G401 (cell line): ENCODE measurements around the gene SAE1. TPM values are rescaled to one million over a fixed set of nuclear protein-coding genes. Genes with fewer than 3 reads are reported as not detected.

Source experiments
- DNase-seq: peaks from one replicate; pipeline ENCODE4 v3.0.0-alpha.2; 2015; ENCODE audit warnings: low spot score
- in situ Hi-C: cut with HindIII; loops from 2 replicates; pipeline ENCODE4 v1.10.0; 2016; ENCODE audit warnings: low sequenced_read_pairs, mixed read lengths
- total RNA-seq: library from RNA; depleted of rRNA; stranded (reverse); fragments of >200 nt; shearing (Covaris generic); gene quantifications from 2 replicates; pipeline ENCODE4 v1.2.3, GENCODE V29; 2014

The SAE1 gene
- total RNA-seq, 1 experiment from 2014 or later, result 603 TPM

DNA sequence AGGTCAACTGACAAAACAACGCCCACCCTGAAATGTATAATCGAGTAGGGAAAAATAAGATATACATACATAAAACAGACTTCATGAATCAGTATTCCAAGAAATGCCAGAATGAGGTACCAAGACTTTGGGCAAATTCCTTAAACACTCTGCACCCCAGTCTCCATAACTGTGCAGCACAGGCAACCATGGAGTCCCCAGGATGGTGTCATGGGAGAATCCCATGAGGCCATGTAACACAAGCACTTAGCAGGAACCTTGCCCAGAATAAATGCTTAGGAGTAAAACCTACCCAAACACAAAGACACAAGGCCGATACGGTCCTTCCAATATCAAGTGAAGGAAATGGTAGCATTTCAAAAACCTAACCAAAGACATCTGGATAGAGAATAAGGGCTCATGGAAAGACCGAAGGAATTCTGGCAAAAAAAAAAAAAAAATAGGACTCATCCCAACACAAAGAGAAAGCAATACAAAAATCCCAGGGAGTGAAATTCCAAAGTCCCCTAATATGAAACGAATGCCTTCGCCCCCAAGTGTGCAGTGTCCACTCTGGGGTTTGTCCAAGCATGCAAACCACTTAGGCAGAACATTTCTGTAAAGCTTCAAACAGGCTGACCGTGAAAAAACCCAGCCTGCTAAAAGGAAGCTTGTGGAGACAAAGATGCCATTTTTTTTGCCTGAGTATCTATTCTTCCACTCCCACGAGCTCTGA lies 28.1 kb upstream of the SAE1 start:
- DNase-seq, result no peak
- in situ Hi-C loops, result loop anchor here (10.0 kb wide), 1 partner anchor 78 kb away; no protein-coding TSS in a partner anchor

- peak; percentile 78 for DNase-seq
- in situ Hi-C loops, result loop anchor here (10.0 kb wide), 1 partner anchor 80 kb away; no protein-coding TSS in a partner anchor
Measured at GRCh38 chr19:47104680-47105079, 26.0 kb upstream of the SAE1 start.

DNA sequence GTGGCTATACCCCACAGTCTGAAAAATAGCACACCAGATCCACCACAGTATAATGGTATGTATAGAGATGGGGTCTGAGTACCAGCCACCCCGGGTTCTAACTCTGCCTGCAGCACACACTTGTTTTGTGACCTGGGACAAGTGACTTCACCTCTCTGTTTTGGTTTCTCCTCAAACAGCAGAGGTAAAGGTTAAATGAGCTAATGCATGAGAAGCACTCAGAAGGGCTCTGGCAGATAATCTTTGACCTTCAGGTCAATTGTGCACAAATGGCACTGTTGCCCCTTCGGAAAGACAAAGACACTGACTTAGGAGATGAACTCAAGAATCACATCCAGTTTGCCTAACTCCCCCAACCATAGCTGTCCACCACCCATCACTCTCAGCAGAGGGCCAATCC lies 24.8 kb upstream of the SAE1 start:
- DNase-seq, result no peak
- in situ Hi-C loops, result loop anchor here (10.0 kb wide), 1 partner anchor 81 kb away; no protein-coding TSS in a partner anchor

- DNase-seq, result peak; percentile 46
- in situ Hi-C loops, result loop anchor here (10.0 kb wide), 1 partner anchor 82 kb away; no protein-coding TSS in a partner anchor
Measured at GRCh38 chr19:47106821-47107201, 23.8 kb upstream of the SAE1 start.

DNA sequence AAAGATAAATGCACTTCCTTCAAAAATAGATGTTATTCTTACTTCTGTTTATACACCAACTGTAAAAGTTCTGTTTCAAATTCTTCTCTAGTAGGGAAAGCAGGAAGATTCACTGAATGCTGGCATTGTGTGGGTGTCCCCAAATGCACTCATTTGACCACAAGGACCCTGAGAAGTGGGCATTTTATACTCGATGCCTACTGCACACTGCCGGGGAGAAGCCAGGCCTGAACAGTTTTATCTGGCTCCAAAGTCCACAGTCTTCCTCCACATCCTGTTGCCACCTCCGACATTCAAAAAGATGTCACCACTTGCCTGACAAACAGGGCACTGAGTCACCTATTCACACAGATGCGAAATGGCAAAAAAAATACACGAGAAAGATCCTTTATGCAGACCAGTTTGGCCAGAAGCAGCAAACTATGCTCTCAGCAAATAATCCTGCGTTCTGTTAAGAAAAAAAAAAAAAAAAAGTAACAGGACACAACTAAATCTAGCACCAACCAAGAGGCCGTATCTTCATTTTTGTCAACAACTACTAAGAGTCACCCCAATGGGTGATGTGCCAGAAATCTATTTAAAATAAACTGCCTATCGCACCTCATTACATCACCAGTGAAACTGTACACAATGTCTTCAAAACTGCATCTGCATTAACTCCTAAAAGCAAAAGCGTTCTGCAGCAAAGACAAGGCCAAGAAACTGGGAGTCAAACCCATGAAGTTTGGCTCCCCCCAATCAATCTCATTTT lies 23.3 kb upstream of the SAE1 start:
- in situ Hi-C loops, result loop anchor here (10.0 kb wide), 1 partner anchor 83 kb away; no protein-coding TSS in a partner anchor
- peak; percentile 45 for DNase-seq

DNA sequence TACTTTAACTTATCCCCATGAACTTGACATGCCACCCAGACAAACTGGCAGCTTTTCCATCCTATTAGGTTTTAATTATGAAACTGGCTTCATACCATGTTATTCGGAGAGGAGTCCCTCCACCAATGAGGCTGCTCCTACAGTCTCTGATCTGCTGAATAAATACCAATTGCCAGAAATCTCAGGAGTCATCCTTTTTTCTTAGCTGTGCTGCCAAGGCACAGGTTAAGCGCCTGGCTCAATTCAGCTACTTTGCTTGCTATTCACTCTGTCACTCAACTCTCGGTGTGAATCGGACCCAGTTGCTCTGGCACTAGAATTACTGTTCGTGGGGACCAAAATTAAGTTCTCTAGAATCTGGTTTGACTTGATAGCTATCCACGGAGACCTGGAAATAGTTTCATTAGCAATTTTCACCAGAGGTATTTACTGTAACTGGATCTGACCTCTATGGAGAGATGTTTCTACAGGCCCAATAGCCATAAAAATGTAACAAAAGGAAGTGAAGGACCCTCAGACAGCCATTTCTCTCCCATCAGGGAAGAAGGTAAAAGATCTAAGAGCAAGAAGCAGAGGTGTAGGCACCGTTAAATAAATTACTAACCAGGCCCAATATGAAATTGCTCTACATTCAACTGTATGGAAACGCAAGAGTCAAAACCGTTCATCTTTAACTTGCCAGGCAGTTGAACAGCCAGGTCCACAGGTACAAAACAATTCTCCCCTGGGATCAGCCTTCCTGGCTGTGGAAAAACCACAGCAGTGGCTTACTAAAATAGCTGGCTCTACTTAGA lies 22.5 kb upstream of the SAE1 start:
- DNase-seq, result peak; percentile 78
- in situ Hi-C loops, result loop anchor here (10.0 kb wide), 1 partner anchor 83 kb away; no protein-coding TSS in a partner anchor

- in situ Hi-C loops, result loop anchor here (10.0 kb wide), 1 partner anchor 84 kb away; no protein-coding TSS in a partner anchor
- no peak for DNase-seq
Measured at GRCh38 chr19:47109177-47109540, 21.5 kb upstream of the SAE1 start.

DNA sequence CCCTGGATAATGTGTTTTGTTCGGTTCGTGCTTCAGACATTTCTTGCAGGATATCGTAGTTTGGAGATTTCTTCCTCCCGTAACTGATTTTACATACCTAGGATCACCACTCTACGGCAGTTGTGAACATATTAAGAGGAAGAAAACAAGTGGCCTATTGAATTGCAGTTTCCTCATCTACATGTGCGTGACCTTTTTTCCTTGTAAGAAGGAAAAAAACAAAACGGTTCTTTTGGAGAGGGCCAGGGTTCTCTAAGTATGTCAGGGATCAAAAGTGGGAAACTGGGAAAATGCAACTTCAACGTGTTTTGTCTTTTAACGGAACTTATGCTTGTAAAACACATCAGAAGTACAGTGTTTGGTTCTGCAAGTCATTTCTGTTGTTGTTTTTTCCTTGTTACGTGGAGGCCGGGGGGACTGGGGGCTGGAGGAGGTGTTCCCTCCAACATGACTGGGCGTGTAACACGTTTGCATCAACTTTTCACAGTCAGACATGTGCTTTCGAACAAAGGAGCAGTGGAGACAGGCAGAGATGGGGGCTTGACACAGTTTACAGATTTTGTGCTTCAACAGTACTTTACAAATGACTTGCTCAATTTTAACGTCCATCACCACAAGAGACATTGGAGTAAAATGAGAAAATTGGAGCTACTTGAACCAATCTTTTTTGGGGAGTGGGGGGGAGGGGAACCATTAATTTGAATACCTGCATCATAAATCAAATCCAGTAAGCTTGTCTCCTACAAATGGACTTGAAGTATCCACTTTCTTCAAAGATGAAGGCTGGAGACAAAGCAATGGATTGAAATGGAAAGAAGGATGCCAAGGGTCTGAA lies 20.9 kb upstream of the SAE1 start:
- peak; percentile 61 for DNase-seq
- in situ Hi-C loops, result loop anchor here (10.0 kb wide), 1 partner anchor 85 kb away; no protein-coding TSS in a partner anchor

DNA sequence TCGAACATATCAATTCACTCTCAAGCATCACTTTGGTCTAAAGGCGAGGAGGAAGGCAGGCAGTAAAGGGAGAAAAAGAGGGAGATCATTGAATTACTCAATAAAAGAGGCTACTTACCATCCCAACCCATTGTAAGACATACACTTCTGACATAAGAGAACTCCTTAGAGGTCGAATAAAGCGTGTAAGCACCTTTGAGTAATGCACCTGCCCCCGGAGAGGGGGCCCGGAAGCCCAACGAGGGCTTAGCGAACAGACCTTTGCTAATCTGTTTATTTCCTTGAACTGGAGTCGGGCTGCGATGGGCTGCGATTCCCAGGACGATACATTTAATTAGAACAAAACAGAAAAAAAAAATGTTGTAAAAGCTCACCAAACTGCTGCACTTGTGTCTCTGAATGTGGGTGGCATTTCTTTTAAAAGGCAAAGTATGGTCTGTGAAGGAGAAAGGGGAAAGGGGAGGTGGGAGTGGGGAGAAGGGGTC lies 20.1 kb upstream of the SAE1 start:
- DNase-seq, result peak; percentile 54
- in situ Hi-C loops, result no loop called here

GRCh38 chr19:47111006-47111621 lies 19.5 kb upstream of the SAE1 start:
- in situ Hi-C loops, result no loop called here
- peak; percentile 48 for DNase-seq

DNA sequence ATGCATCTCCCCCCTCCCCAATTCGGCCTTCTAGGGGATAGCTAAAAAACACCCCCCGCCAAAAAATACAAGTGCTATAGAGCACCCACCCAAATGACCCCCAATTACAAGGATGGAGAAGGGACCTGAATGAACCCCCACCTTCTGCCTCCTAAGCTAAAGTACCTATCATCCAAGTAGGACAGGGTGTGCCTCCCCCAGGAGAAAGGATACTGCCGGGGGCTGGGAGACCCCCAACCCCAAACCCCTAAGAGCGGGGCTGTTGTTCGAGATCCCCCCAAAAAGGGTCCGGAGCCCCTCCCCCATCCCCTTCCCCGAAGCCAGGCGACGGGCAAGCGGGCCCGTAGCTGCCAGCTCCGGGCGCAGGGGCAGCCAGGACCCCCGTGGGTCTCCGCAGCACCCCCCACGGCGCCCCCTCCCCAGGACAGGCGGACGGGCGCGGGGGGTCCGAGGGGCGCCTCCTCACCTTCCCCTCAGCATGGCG lies 18.9 kb upstream of the SAE1 start:
- no peak for DNase-seq
- in situ Hi-C loops, result no loop called here

GRCh38 chr19:47112166-47112996 lies 18.3 kb upstream of the SAE1 start:
- in situ Hi-C loops, result no loop called here
- peak; percentile 81 for DNase-seq

- peak; percentile 99 for DNase-seq
- in situ Hi-C loops, result no loop called here
Measured at GRCh38 chr19:47112997-47113849, 17.4 kb upstream of the SAE1 start, which contains the start of gene ZC3H4. Gene ZC3H4 (minus strand): TSS chr19:47113776. CDS start chr19:47112584, 1,192 bp downstream.

GRCh38 chr19:47113850-47114651 lies 16.6 kb upstream of the SAE1 start:
- DNase-seq, result no peak
- in situ Hi-C loops, result no loop called here

- no peak for DNase-seq
- in situ Hi-C loops, result no loop called here
Measured at GRCh38 chr19:47120470-47121067, 10.1 kb upstream of the SAE1 start.
